Stomach (tissue), 9 donors: ENCODE data around the gene TUBA1A. TPM values are rescaled to one million over a fixed set of nuclear protein-coding genes. Genes with fewer than 3 reads are reported as not detected.

ENCODE experiments used
- DNase-seq, 2 donors: peaks; one replicate each; pipeline versions ENCODE4 v3.0.0 to v3.0.0-alpha.2; 2013 to 2019
- H3K27ac ChIP-seq, 5 donors: fragments of 200-600 bp in 4 of 5; sonication (generic) in 4 of 5; one replicate each; pipeline ENCODE4 v1.5.1; 2013 to 2019; ENCODE audit warnings: mild to moderate bottlenecking in 1 of 5, moderate library complexity in 1 of 5
- H3K27me3 ChIP-seq, 3 donors: fragments of 200-600 bp; sonication (generic); one replicate each; pipeline ENCODE4 v1.5.1; 2017 to 2019; ENCODE audit warnings: mixed run types in 1 of 3
- H3K36me3 ChIP-seq, 4 donors: fragments of 200-600 bp; sonication (generic); 1 replicate in 3 of 4; 2 replicates in 1 of 4; pipeline ENCODE4 v1.5.1; 2016 to 2019
- H3K4me1 ChIP-seq, 4 donors: fragments of 200-600 bp; sonication (generic); one replicate each; pipeline ENCODE4 v1.5.1; 2016 to 2019
- H3K4me3 ChIP-seq, 4 donors: fragments of 200-600 bp; sonication (generic) in 3 of 4; one replicate each; pipeline ENCODE4 v1.5.1; 2016 to 2019; ENCODE audit warnings: mild to moderate bottlenecking in 1 of 4
- H3K9me3 ChIP-seq, 4 donors: fragments of 200-600 bp; sonication (generic); one replicate each; pipeline ENCODE4 v1.5.1; 2016 to 2019
- CTCF ChIP-seq, 7 experiments: fragments of 450-650 bp in 4 of 7; fragments of 200-600 bp in 3 of 7; sonication (generic) in 3 of 7; IDR thresholded peaks; one replicate each; pipeline ENCODE4 v1.5.1; 2016 to 2019; ENCODE audit warnings: antibody characterized with exemption in 7 of 7, control low read depth in 2 of 7, mild to moderate bottlenecking in 1 of 7
- EP300 ChIP-seq: sonication (generic); formaldehyde crosslinking; IDR thresholded peaks from one replicate; pipeline ENCODE4 v1.6.1; 2017; ENCODE audit warnings: antibody characterized with exemption
- POLR2A ChIP-seq, 4 donors: fragments of 450-650 bp; IDR thresholded peaks; one replicate each; pipeline ENCODE4 v1.6.1; 2016; ENCODE audit warnings: antibody characterized with exemption in 4 of 4, control low read depth in 2 of 4, mild to moderate bottlenecking in 1 of 4, moderate library complexity in 1 of 4
- POLR2AphosphoS5 ChIP-seq, 3 donors: sonication (generic); formaldehyde crosslinking; IDR thresholded peaks; one replicate each; pipeline ENCODE4 v1.6.1; 2016; ENCODE audit warnings: antibody characterized with exemption in 3 of 3
- WGBS, 5 donors: extraction: QIAGEN DNeasy Blood & Tissue Kit in 3 of 5; methylation state at CpG; one replicate each; pipeline versions ENCODE4 v1.1.5 to v1.1.7; 2013 to 2018; 5-methylcytosine and 5-hydroxymethylcytosine counted together
- intact Hi-C: fragments of 100-400 bp; cut with DNase I; formaldehyde crosslinking; loops from one replicate; pipeline ENCODE4 v1.15.1; 2023; ENCODE audit warnings: low total_unique reads
- polyA plus RNA-seq, 3 donors: library from polyadenylated mRNA; stranded (reverse); fragments of 200-250 nt; gene quantifications; one replicate each; pipeline ENCODE4 v1.2.3, GENCODE V29; 2013
- total RNA-seq, 5 donors: library from RNA; depleted of rRNA; stranded (reverse); fragments of >200 nt; gene quantifications; one replicate each; pipeline versions ENCODE4 v1.1.0 to v1.2.3, GENCODE V29; 2014 to 2016
- donor health status: healthy with polysubstance abuse.
- donor health status: Bipolar disorder and iron deficiency.
- donor health status: healthy.

TUBA1A gene
- total and polyA plus RNA-seq, 8 donors, result 64.5 to 279 (median 117) TPM

GRCh38 chr12:49160399-49160798, 28.5 kb downstream of the TUBA1A start:
- WGBS, 5 donors, result 51 to 79% (median 63%) methylated on average over 2 of the region's 2 CpGs
- intact Hi-C loops, result no loop called here

GRCh38 chr12:49154221-49154620, 34.7 kb downstream of the TUBA1A start:
- intact Hi-C loops, result no loop called here
- H3K27ac ChIP-seq, result no peak overlapping the region
- H3K36me3 ChIP-seq, result no peaks in the 10 kb centered on the region
- no peaks in the 10 kb centered on the region for H3K9me3 ChIP-seq
- no peak for DNase-seq
- no peak overlapping the region for H3K4me3 ChIP-seq
- WGBS, 5 donors, result 67 to 91% (median 79%) methylated on average over 3 of the region's 3 CpGs
- no peaks in the 10 kb centered on the region for H3K27me3 ChIP-seq
- no peak for TF ChIP-seq POLR2A (IDR thresholded peaks at IDR 0.05)
- no peak for TF ChIP-seq CTCF (IDR thresholded peaks at IDR 0.05)
- no peak for TF ChIP-seq EP300
- no peak for TF ChIP-seq POLR2AphosphoS5 (IDR thresholded peaks at IDR 0.05)
- no peaks in the 10 kb centered on the region for H3K4me1 ChIP-seq

More at GRCh38 chr12:49160399-49160798, 28.5 kb downstream of the TUBA1A start:
- Histone ChIP-seq H3K4me1 (no peaks in the 10 kb centered on the region), H3K27me3 (no peaks in the 10 kb centered on the region), H3K27ac (no peak overlapping the region), H3K9me3 (no peaks in the 10 kb centered on the region), H3K36me3 (no peaks in the 10 kb centered on the region), H3K4me3 (no peak overlapping the region)
- TF ChIP-seq EP300 (no peak), CTCF (IDR thresholded peaks at IDR 0.05) (no peak), POLR2AphosphoS5 (IDR thresholded peaks at IDR 0.05) (no peak), POLR2A (IDR thresholded peaks at IDR 0.05) (no peak)
- no peak for DNase-seq

- no peak for DNase-seq
- TF ChIP-seq CTCF (IDR thresholded peaks at IDR 0.05) (no peak), POLR2A (IDR thresholded peaks at IDR 0.05) (no peak), EP300 (no peak), POLR2AphosphoS5 (IDR thresholded peaks at IDR 0.05) (no peak)
- no peaks in the 10 kb centered on the region for H3K4me1 ChIP-seq
- H3K27ac ChIP-seq, result no peak overlapping the region
- 93 to 100% (median 96%) methylated on average over 2 of the region's 2 CpGs for WGBS, 5 donors
- H3K9me3 ChIP-seq, result no peaks in the 10 kb centered on the region
- no peaks in the 10 kb centered on the region for H3K36me3 ChIP-seq
- no peak overlapping the region for H3K4me3 ChIP-seq
- intact Hi-C loops, result no loop called here
- no peaks in the 10 kb centered on the region for H3K27me3 ChIP-seq
These were observed 41.5 kb downstream of the TUBA1A start for GRCh38 chr12:49147384-49147783.

GRCh38 chr12:49146406-49146805, 42.5 kb downstream of the TUBA1A start:
- intact Hi-C loops, result no loop called here
- Histone ChIP-seq H3K27ac (no peak overlapping the region), H3K27me3 (no peaks in the 10 kb centered on the region), H3K9me3 (no peaks in the 10 kb centered on the region), H3K4me3 (no peak overlapping the region), H3K36me3 (no peaks in the 10 kb centered on the region), H3K4me1 (no peaks in the 10 kb centered on the region)
- no peak for DNase-seq
- 93 to 100% (median 95%) methylated on average over 1 of the region's 1 CpG for WGBS, 5 donors
- TF ChIP-seq POLR2A (IDR thresholded peaks at IDR 0.05), result no peak
- no peak for TF ChIP-seq CTCF (IDR thresholded peaks at IDR 0.05)
- no peak for TF ChIP-seq POLR2AphosphoS5 (IDR thresholded peaks at IDR 0.05)
- no peak for TF ChIP-seq EP300
